ENCODE data around the gene ERO1A.

GRCh38 chr14:52740751-52741150 is 45.4 kb upstream of the ERO1A start:
- no peak for TF ChIP-seq EZH2 (IDR thresholded peaks at IDR 0.05; ENCODE audit: borderline replicate concordance, insufficient read depth, low read depth, low read length, poor library complexity, severe bottlenecking)
- TF ChIP-seq, protein P1, sequence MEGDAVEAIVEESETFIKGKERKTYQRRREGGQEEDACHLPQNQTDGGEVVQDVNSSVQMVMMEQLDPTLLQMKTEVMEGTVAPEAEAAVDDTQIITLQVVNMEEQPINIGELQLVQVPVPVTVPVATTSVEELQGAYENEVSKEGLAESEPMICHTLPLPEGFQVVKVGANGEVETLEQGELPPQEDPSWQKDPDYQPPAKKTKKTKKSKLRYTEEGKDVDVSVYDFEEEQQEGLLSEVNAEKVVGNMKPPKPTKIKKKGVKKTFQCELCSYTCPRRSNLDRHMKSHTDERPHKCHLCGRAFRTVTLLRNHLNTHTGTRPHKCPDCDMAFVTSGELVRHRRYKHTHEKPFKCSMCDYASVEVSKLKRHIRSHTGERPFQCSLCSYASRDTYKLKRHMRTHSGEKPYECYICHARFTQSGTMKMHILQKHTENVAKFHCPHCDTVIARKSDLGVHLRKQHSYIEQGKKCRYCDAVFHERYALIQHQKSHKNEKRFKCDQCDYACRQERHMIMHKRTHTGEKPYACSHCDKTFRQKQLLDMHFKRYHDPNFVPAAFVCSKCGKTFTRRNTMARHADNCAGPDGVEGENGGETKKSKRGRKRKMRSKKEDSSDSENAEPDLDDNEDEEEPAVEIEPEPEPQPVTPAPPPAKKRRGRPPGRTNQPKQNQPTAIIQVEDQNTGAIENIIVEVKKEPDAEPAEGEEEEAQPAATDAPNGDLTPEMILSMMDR (IDR thresholded peaks at IDR 0.05) = no peak

All from B cell (primary cell).